GM19468 (cell line): ENCODE data around the gene PTGES.
"Not testable (repeated sequence)": the region's sequence is repeated elsewhere in the genome, so short reads cannot be mapped to it uniquely, and the experiment has no call there.

ENCODE experiments used
- ATAC-seq: cut with Tn5 transposase; IDR thresholded peaks from one replicate; pipeline ENCODE4 v1.9.1; 2021; ENCODE audit warnings: mild to moderate bottlenecking, moderate library complexity, moderate number of reproducible peaks; ENCODE audit not compliant: unreplicated experiment; ENCODE audit errors: extremely low read depth

Gene PTGES

DNA sequence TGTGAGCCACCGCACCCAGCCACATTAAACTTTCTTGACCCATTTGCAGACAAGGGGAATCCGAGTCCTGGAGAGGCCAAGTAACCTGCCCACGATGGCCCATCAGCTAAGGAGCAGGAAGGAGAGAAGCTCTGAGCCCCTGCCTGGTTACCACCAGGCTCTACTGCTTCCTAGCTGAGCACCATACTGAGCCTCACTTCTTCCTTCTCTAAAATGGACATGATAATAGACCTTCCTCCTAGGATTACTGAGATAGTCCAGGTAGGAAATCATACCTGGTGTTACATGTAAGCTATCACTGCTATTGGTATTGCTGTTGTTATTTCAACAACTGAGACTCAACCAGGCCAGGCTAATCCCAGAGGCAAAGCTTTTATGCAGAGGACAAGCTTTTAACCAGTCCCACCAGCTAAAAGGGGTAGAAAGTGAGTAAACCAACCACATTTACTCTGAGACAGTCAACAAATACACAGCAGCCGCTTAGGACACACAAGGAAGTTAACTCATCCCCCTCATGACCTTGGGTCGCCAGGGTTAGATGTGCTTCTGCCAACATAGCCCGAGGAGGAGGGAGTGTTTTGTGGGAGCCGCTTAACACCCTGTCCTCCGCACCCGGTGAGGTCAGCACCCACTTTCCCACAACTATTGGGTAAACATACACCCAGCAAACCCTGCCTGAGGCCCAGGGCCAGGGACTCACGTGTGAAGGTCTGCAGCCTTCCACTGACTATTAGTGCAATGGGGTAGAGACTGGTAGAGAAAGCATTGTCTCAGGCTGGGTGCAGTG is 20.6 kb upstream of the PTGES start:
- ATAC-seq, result no peak

DNA sequence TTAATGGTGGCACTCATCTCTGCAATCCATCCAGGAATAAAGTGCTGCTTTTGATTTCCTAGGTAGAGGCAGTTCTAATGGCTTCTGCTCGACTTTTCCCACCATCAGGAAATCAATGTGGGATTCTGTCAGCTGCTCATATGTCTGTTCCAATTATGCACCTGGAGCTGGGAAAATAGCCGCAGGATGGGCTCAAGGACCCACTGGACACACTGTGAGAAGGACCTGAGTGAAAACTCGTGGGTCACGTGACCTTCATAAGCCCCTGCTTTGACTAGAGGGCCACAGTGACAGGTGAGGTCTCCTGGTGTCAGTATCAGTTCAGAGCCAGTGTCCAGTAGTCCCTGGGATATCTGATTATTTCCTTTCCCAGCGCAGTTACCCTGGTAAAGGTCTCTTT is 17.9 kb upstream of the PTGES start:
- no peak for ATAC-seq

DNA sequence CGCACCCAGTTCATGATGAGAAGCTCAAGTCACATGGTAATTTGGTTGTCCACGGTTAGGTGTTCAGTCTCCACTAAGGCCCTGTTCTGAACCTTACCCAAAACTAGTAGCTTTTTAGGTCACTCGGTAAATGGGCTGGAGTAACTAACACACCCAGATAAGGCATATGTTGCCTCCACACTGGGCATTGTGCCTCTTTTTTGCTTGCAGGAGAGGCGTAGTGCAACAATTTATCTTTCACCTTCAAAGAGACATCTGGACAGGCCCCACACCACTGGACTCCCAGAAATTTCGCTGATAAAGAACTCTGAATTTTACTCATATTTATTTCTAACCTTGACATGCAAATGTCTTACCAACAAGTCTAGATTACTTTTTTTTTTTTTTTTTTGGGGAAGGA is 16.8 kb upstream of the PTGES start:
- ATAC-seq, result no peak

GRCh38 chr9:129768486-129768885 is 15.6 kb upstream of the PTGES start:
- ATAC-seq, result no peak

GRCh38 chr9:129765764-129766317 is 13.0 kb upstream of the PTGES start:
- no peak for ATAC-seq

DNA sequence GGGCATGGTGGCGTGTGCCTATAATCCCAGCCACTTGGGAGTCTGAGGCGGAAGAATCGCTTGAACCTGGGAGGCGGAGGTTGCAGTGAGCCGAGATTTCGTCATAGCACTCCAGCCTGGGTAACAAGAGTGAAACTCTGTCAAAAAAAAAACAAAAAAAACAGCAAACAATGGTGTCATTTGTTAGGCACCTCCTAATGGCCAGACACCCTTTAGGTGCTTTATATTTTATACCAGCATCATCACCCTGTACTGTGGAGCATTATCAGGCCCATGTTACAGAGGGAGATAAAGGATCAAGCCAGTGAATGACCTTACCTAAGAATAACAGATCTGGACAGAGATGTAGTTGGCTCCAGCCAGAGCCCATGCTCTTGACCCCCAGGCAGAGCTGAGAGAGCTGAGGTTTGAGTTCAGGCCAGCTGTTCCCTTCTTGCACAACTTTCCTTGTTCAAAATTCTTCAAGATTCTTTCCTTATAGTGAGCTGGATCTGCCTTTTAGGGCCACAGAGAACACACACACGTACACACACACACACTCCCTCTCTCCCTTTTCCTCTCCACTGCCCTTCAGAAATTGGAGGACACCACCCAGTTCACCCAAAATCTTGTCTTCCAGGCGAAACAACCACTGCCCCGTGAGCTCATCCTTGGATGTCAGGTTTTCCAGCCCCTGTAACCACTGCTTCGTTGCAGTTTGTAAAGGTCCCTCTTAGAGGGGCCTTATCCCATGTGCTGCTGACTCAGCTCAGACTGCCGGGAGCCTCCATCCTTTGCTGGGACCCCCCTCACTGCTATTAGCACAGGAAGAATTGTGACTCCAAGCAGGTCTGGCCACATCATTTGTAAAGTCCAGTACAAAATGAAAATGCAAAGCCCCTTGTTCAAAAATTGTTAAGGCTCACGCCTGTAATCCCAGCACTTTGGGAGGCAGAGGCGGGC is 10.4 kb upstream of the PTGES start:
- ATAC-seq, result no peak

DNA sequence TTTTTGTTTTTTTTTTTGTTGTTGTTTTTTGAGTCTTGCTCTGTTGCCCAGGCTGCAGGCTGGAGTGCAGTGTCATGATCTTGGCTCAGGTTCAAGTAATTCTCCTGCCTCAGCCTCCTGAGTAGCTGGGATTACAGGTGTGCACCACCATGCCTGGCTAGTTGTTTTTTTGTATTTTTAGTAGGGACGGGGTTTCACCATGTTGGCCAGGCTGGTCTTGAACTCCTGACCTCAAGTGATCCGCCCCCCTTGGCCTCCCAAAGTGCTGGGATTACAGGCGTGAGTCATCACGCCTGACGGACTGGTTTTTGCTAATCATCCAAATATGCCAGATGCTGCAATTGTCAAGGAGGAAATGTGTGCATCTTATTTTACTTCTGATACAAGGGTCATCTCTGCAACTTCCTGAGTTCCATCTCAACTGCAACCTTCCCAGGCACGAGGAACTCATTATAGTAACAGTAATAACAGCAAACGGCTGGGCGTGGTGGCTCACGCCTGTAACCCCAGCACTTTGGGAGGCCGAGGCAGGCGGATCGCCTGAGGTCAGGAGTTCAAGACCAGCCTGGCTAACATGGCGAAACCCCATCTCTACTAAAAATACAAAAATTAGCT is 9.6 kb upstream of the PTGES start:
- ATAC-seq, result not testable (repeated sequence)

GRCh38 chr9:129761901-129762369 is 9.1 kb upstream of the PTGES start:
- no peak for ATAC-seq

DNA sequence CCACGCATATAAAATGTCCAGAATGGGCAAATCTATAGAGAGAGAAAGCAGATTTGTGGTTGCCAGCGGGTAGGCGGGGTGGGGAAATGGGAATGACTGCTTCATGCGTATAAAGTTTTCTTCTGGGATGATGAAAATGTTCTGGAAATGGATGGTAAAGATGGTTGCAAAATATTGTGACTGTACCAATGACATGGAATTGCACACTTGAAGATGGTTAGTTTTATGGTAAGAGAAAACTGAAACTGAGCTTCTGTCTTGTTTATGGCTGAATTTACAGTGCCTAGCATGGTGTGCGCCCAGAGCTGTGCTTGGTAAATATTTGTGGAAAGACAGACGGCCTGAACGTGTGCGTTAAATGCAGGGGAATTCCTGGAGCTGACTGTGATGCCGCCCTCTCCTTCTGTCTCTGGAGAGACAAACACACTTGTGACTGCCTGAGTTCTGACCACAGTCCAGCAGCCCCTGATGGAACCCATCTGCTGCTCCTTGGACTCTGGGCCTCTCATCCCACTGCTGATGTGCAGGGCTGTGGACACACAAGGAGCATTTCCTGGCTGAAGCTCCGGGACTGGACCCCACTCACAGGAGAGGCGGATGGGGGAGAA is 8.6 kb upstream of the PTGES start:
- ATAC-seq, result no peak

DNA sequence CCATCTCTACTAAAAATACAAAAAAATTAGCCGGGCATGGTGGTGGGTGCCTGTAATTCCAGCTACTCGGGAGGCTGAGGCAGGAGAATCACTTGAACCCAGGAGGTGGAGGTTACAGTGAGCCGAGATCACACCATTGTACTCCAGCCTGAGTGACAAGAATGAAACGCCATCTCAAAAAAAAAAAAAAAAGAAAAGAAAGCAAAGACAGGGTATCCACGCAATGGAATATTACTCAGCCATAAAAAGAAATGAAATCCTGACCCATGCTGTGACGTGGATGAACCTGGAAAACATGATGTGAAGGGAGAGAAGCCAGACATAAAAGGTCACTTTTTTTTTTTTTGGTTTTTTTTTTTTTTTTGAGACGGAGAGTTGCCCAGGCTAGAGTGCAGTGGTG is 7.9 kb upstream of the PTGES start:
- ATAC-seq, result not testable (repeated sequence)

- no peak for ATAC-seq
Measured at GRCh38 chr9:129759804-129760502, 7.1 kb upstream of the PTGES start.

DNA sequence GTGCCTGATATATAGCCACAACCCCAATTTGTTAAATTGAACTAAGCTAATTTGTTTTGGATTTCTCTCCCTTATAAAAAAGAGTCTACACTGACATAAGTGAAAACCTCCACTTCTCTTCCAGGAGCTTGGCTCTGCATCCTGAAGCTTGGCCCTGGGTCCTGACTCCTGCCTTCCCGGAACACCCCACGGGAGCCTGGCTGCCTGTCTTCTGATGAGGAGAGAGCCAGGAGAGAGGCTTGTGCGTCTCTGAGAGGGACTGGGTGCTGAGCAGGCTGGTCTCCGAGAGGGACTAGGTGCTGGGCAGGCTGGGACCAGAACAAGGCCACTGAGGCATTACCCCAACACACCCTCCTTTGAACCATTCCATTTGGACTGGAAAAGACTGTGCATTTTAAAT is 6.5 kb upstream of the PTGES start:
- ATAC-seq, result no peak

DNA sequence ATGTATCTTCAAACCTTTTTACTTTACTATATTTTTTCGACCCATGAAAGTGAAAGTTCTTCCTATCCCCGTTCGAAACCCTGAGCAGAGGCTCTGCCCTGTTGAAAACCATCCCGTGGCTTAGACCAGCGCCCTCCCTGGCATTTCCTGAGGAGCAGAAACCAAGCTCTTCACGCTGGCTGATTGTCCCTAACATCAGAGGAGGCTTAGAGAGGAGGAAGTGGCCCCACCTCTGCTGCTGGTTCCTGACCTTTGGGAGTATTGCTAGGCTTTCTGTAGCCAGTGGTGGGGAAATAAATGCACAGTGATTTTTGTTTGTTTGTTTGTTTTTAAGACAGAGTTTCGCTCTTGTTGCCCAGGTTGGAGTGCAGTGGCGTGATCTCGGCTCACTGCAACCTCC is 4.2 kb upstream of the PTGES start:
- no peak for ATAC-seq

- no peak for ATAC-seq
Measured at GRCh38 chr9:129756191-129756590, 3.3 kb upstream of the PTGES start.

DNA sequence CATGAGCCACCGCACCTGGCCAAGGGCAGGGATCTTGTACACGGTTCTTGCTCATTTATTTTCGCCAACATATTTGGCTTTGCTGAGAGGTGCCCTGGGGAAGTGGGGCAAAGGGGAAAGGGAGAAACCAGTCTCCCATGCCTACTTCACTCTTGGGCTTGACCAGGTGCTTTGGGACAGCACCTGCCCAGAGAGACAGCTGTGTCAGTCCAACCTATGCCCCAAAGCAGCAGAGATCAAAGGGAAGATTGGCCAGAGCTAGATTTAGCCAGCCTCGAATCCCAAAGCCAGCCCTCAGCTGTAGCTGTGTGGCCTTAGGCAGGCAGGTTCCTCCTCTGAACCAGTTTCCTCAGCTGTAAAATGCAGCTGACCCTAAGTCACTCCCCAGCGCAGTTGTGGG is 2.3 kb upstream of the PTGES start:
- no peak for ATAC-seq

- ATAC-seq, result no peak
Measured at GRCh38 chr9:129751841-129752801, 721 bp downstream of the PTGES start.

DNA sequence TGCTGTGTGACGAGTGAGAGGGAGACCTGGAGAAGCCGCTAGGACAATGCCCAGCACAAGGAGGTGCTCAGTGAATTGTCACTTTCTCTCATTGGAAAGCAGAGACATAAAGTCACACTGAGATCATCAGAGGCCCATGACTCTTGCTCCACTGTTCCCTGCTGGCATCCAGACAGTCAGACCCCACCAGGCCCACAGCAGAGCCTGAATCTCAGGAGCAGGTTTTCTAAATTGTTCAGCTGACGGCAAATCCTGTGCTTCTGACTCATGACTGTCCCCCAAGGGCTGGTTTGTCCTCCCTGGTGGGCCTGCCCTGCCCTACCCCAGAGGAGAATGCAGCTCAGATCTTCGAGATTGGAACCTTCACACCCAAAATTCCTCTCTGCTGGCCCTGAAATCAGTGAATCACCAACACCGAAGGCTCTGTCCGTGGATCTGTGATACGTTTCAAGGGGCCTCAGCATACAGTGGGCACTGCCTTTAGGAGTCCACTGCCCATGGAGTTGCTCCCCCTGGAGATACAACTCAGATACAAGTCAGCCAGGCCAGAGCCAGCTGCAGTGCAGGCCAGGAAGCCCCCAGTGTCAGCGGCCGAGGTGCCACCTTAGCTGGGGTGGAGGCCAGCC is 2.7 kb downstream of the PTGES start:
- no peak for ATAC-seq

DNA sequence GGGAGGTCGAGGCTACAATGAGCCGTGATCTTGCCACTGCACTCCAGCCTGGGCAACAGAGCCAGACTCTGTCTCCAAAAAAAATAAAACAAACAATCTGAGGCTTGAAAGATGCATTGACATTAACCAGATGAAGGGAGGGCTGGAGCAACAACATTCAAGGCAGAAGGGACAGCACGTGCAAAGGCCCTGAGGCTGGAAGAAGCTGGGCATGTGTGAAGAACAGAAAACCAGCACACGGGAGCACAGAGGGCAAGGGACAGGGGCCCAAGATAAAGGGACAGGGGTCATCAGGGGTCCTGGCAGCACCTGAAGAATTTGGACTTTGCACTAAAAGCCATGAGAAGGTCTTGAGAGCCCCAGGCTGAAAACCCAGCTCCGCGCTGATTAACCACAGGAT is 3.3 kb downstream of the PTGES start:
- no peak for ATAC-seq
